Smooth muscle cell (in vitro differentiated cells): Measurements from ENCODE around the gene FER. TPM values are rescaled to one million over a fixed set of nuclear protein-coding genes. Genes with fewer than 3 reads are reported as not detected.

Source experiments
- DNase-seq: peaks from one replicate; lab custom pipeline; 2025; ENCODE audit not compliant: unreplicated experiment; lab: John Stamatoyannopoulos, UW
- H2AFZ ChIP-seq: fragments of 200-600 bp; sonication (generic); 2 replicates; pipeline ENCODE4 v1.6.0; 2016; ENCODE audit warnings: antibody characterized with exemption, low read depth, mild to moderate bottlenecking
- H3F3A ChIP-seq: fragments of 200-600 bp; sonication (generic); 2 replicates; pipeline ENCODE4 v1.6.0; 2017; ENCODE audit warnings: antibody characterized with exemption, low read depth
- H3K27ac ChIP-seq: fragments of 200-600 bp; sonication (generic); 2 replicates; pipeline ENCODE4 v1.5.1; 2016; ENCODE audit warnings: low read depth, mild to moderate bottlenecking
- H3K27me3 ChIP-seq: fragments of 200-600 bp; sonication (generic); 2 replicates; pipeline ENCODE4 v1.6.1; 2016; ENCODE audit warnings: low read depth, mild to moderate bottlenecking
- H3K36me3 ChIP-seq: fragments of 200-600 bp; sonication (generic); 2 replicates; pipeline ENCODE4 v1.5.1; 2016; ENCODE audit warnings: low read depth
- H3K4me1 ChIP-seq: fragments of 200-600 bp; sonication (generic); 2 replicates; pipeline ENCODE4 v1.5.1; 2016; ENCODE audit warnings: low read depth
- H3K4me2 ChIP-seq: fragments of 200-600 bp; sonication (generic); 2 replicates; pipeline ENCODE4 v1.6.0; 2016; ENCODE audit warnings: mild to moderate bottlenecking
- H3K4me3 ChIP-seq: fragments of 200-600 bp; sonication (generic); 2 replicates; pipeline ENCODE4 v1.5.1; 2016; ENCODE audit warnings: mild to moderate bottlenecking
- H3K79me2 ChIP-seq: fragments of 200-600 bp; sonication (generic); 2 replicates; pipeline ENCODE4 v1.6.0; 2016; ENCODE audit warnings: low read depth, mild to moderate bottlenecking
- H3K9ac ChIP-seq: fragments of 200-600 bp; sonication (generic); 2 replicates; pipeline ENCODE4 v1.6.0; 2016; ENCODE audit warnings: low read depth
- H3K9me3 ChIP-seq: fragments of 200-600 bp; sonication (generic); replicated peaks from 2 replicates; pipeline ENCODE4 v1.5.1; 2016; ENCODE audit warnings: low read depth
- H4K20me1 ChIP-seq: fragments of 200-600 bp; sonication (generic); 2 replicates; pipeline ENCODE4 v1.6.0; 2016; ENCODE audit warnings: low read depth
- CTCF ChIP-seq: fragments of 200-600 bp; sonication (generic); IDR thresholded peaks from 2 replicates; pipeline ENCODE4 v1.5.1; 2017; ENCODE audit warnings: borderline replicate concordance, mild to moderate bottlenecking, antibody characterized with exemption; ENCODE audit not compliant: insufficient read depth, poor library complexity, severe bottlenecking
- WGBS: methylation state at CpG from one replicate; pipeline ENCODE4 v1.1.7; 2016; ENCODE audit warnings: low lambda C conversion rate; 5-methylcytosine and 5-hydroxymethylcytosine counted together
- polyA plus RNA-seq: library from polyadenylated mRNA; unstranded; fragments of >200 nt; fragmentation: Nextera tagmentation; extraction: Ambion mirVana; gene quantifications from 2 replicates; pipeline ENCODE4 v1.2.1, GENCODE V29; 2016
- total RNA-seq: library from RNA; depleted of rRNA; stranded (reverse); fragments of >200 nt; gene quantifications from 2 replicates; pipeline ENCODE4 v1.2.3, GENCODE V29; 2014

The FER gene
- total and polyA plus RNA-seq, 2 experiments from 2014 or later = 15.6 to 16.4 TPM

DNA sequence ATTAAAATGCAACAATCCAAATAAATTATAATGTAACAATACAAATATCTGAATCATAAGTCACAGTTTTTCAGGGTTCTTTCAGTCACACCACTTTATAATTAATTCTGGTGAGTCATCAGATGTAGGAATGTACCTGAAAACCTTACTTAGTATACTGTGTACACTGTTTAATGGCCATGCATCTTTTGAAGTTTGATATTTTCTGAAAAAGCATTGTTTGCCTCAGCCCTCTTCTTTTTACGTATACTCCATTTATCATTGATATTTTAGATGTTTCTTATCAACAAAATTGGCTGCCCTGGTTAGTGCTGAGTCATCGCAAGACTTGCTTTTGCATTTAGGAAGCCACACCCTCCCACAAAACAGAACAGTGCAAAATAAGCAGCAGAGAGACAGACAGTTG lies 443.5 kb downstream of the FER start:
- Histone ChIP-seq H3K27me3 (no peaks in the 10 kb centered on the region), H3K36me3 (no peaks in the 10 kb centered on the region), H3K4me2 (peak overlapping the region; percentile 12), H2AFZ (no peak overlapping the region), H4K20me1 (no peaks in the 10 kb centered on the region), H3F3A (no peaks in the 10 kb centered on the region), H3K79me2 (no peaks in the 10 kb centered on the region), H3K4me1 (peaks cover 8% of the 10 kb centered on the region), H3K9ac (no peak overlapping the region), H3K4me3 (no peak overlapping the region), H3K9me3 (no peaks in the 10 kb centered on the region), H3K27ac (peak overlapping the region; percentile 27)
- WGBS = 43% methylated on average over 2 of the region's 2 CpGs
- TF ChIP-seq CTCF = no peak
- DNase-seq = no peak

- no peaks in the 10 kb centered on the region for H3K27me3 ChIP-seq
- H3K79me2 ChIP-seq = no peaks in the 10 kb centered on the region
- no peak for TF ChIP-seq CTCF
- WGBS = 92% methylated on average over 1 of the region's 1 CpG
- H3K4me1 ChIP-seq = peaks cover 8% of the 10 kb centered on the region
- H3K27ac ChIP-seq = no peak overlapping the region
- H3K36me3 ChIP-seq = no peaks in the 10 kb centered on the region
- H2AFZ ChIP-seq = no peak overlapping the region
- no peaks in the 10 kb centered on the region for H3F3A ChIP-seq
- no peaks in the 10 kb centered on the region for H4K20me1 ChIP-seq
- no peaks in the 10 kb centered on the region for H3K9me3 ChIP-seq
- DNase-seq = no peak
- no peak overlapping the region for H3K4me2 ChIP-seq
- H3K4me3 ChIP-seq = no peak overlapping the region
- no peak overlapping the region for H3K9ac ChIP-seq
Observed at GRCh38 chr5:109192027-109192426, 444.3 kb downstream of the FER start.

- H3K4me1 ChIP-seq = peaks cover 8% of the 10 kb centered on the region
- H3K9ac ChIP-seq = no peak overlapping the region
- no peak for DNase-seq
- no peak for TF ChIP-seq CTCF
- H3K4me2 ChIP-seq = no peak overlapping the region
- H3K79me2 ChIP-seq = no peaks in the 10 kb centered on the region
- H3K27ac ChIP-seq = no peak overlapping the region
- H3K9me3 ChIP-seq = no peaks in the 10 kb centered on the region
- H3K36me3 ChIP-seq = no peaks in the 10 kb centered on the region
- H3F3A ChIP-seq = no peaks in the 10 kb centered on the region
- H4K20me1 ChIP-seq = no peaks in the 10 kb centered on the region
- WGBS = 86% methylated on average over 6 of the region's 6 CpGs
- H3K27me3 ChIP-seq = no peaks in the 10 kb centered on the region
- H2AFZ ChIP-seq = no peak overlapping the region
- no peak overlapping the region for H3K4me3 ChIP-seq
Observed at GRCh38 chr5:109192555-109193281, 445.0 kb downstream of the FER start.

DNA sequence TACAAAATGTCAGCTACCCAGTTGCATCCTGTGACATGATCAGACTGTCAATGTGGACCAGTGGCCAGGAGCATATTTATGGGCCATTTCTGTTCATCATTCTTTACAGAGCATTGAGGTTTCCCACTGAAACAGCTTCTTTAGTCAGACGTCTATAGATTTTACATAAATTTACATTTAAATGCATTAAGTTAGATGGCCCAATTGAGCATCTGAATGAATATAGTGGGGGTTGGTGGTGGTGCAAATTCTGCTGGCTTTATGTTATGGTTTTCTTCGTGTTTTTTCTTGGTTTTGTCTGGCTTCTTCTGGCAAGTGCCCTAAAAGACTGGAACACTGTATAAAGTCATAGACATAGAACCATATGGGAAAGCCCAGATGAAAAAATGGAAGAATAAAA lies 448.0 kb downstream of the FER start:
- Histone ChIP-seq H2AFZ (no peak overlapping the region), H3K9ac (no peak overlapping the region), H3K4me3 (no peak overlapping the region), H4K20me1 (no peaks in the 10 kb centered on the region), H3K27ac (no peak overlapping the region), H3K9me3 (no peaks in the 10 kb centered on the region), H3K79me2 (no peaks in the 10 kb centered on the region), H3K4me1 (peaks cover 8% of the 10 kb centered on the region), H3F3A (no peaks in the 10 kb centered on the region), H3K36me3 (no peaks in the 10 kb centered on the region), H3K4me2 (no peak overlapping the region), H3K27me3 (no peaks in the 10 kb centered on the region)
- TF ChIP-seq CTCF = no peak
- WGBS = 53% methylated on average over 2 of the region's 2 CpGs
- DNase-seq = no peak
